ENCODE measurements around the gene MAN2A2. TPM values are rescaled to one million over a fixed set of nuclear protein-coding genes. Genes with fewer than 3 reads are reported as not detected.

MAN2A2 gene
- total RNA-seq, 1 donor from 2014 or later = 8.4 TPM

- no peak for FAIRE-seq
Observed at GRCh38 chr15:90863987-90864386, 39.1 kb upstream of the MAN2A2 start.

GRCh38 chr15:90864507-90864906 is 38.6 kb upstream of the MAN2A2 start:
- Histone ChIP-seq H3K27me3 (ENCODE audit: control insufficient read depth, insufficient read depth, low read length) (no peaks in the 10 kb centered on the region), H3K4me3 (ENCODE audit: low read depth, low read length) (no peak overlapping the region), H3K36me3 (ENCODE audit: control insufficient read depth, insufficient read depth, low read length) (no peaks in the 10 kb centered on the region)
- no peak for TF ChIP-seq CTCF (IDR thresholded peaks at IDR 0.05; ENCODE audit: insufficient read depth, low read length, severe bottlenecking)
- no peak for FAIRE-seq
- DNase-seq (ENCODE audit: low read depth) = no peak

More at GRCh38 chr15:90863987-90864386, 39.1 kb upstream of the MAN2A2 start:
- DNase-seq (ENCODE audit: low read depth) = peak; percentile 31
- no peak overlapping the region for H3K4me3 ChIP-seq (ENCODE audit: low read depth, low read length)
- no peaks in the 10 kb centered on the region for H3K36me3 ChIP-seq (ENCODE audit: control insufficient read depth, insufficient read depth, low read length)
- H3K27me3 ChIP-seq (ENCODE audit: control insufficient read depth, insufficient read depth, low read length) = no peaks in the 10 kb centered on the region
- TF ChIP-seq CTCF (IDR thresholded peaks at IDR 0.05; ENCODE audit: insufficient read depth, low read length, severe bottlenecking) = no peak

DNA sequence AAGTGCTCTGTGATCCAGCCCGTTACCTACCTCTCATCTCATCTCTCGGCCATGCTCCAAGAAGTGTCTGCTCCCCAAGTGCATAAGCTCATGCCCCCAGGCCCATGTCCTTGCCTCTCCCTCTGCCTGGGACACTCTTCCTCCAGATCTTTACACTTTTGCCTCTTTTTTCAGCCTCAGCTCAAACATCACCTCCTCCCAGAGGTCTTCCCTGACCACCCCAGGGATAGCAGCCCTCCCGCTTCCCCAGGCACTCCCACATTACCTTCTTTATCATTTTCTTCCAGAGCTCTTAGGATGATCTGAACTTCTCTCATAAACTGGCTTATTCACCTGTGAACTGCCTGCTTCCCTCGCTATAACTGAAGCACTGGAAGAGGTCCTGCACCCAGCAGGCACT is 37.4 kb upstream of the MAN2A2 start:
- Histone ChIP-seq H3K27me3 (ENCODE audit: control insufficient read depth, insufficient read depth, low read length) (no peaks in the 10 kb centered on the region), H3K4me3 (ENCODE audit: low read depth, low read length) (no peak overlapping the region), H3K36me3 (ENCODE audit: control insufficient read depth, insufficient read depth, low read length) (no peaks in the 10 kb centered on the region)
- FAIRE-seq (no peak), DNase-seq (ENCODE audit: low read depth) (no peak)
- TF ChIP-seq CTCF (IDR thresholded peaks at IDR 0.05; ENCODE audit: insufficient read depth, low read length, severe bottlenecking) = no peak

DNA sequence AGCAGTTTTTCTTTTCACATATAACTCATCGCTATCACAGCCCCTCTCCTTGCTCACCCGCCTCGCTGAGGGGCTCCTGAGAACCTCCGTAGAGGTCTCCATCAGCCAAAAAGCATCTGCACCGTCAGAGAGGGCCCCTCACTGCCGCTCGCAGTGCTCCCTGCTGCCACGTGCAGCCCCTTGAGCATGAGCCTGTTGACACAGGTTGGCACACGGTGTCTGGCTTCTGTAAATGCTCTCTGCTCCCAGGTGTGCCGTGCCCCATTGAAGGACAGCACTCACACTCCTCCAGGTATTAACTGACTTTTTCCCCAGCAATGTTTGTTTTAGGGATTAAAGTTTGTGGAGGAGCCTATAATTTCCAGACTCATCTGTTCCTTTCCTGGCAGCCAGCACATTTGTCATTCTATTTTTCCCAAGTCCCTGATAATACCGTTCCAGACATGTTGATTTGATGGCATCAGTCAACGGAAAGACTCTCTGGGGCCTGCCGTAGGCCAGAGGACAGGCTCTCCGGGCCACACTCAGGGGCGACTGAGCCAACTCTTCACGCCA is 36.9 kb upstream of the MAN2A2 start:
- H3K4me3 ChIP-seq (ENCODE audit: low read depth, low read length) = no peak overlapping the region
- TF ChIP-seq CTCF (IDR thresholded peaks at IDR 0.05; ENCODE audit: insufficient read depth, low read length, severe bottlenecking) = no peak
- H3K36me3 ChIP-seq (ENCODE audit: control insufficient read depth, insufficient read depth, low read length) = no peaks in the 10 kb centered on the region
- DNase-seq (ENCODE audit: low read depth) (no peak), FAIRE-seq (no peak)
- no peaks in the 10 kb centered on the region for H3K27me3 ChIP-seq (ENCODE audit: control insufficient read depth, insufficient read depth, low read length)

DNA sequence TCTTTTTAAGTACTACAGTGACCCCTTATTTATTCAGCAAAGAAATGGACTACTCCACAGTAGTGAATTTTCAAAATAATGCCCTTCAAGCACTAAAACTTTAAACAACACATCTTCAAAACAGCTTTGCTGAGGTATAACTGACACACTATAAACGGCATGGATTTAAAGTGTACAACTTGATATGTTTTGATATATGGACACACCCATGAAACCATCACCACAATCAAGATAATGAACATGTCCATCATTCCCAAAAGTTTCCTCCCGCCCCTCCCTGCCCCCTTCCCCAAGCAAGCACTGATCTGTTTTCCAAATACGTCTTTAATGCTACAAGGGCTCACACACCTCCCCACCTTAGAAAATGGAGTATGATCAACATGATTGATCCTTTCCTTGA is 36.3 kb upstream of the MAN2A2 start:
- TF ChIP-seq CTCF (IDR thresholded peaks at IDR 0.05; ENCODE audit: insufficient read depth, low read length, severe bottlenecking) = no peak
- FAIRE-seq (no peak), DNase-seq (ENCODE audit: low read depth) (no peak)
- no peaks in the 10 kb centered on the region for H3K27me3 ChIP-seq (ENCODE audit: control insufficient read depth, insufficient read depth, low read length)
- no peak overlapping the region for H3K4me3 ChIP-seq (ENCODE audit: low read depth, low read length)
- H3K36me3 ChIP-seq (ENCODE audit: control insufficient read depth, insufficient read depth, low read length) = no peaks in the 10 kb centered on the region

DNA sequence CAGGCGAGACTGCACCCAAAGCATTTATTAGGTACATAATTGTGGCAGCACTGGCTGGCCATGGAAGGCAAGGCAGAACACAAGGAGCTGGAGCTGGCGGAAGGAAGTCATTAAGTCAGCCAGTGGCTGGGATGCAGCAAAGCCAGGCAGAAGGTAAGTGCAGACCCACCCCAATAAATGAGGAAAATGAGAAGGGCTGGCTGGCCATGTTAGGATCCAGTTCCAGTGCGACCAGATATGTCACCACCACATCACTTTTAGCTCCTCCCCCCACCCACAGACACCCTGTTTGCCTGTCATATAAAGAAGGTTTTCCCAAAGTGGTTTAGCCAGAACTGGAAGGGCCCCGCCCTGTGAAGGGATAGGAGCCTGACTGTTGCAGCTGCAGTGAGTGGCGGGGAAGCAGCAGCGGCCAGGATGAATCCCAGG is 34.8 kb upstream of the MAN2A2 start, which contains the start of gene FURIN:
TSS of gene FURIN (plus strand) at position 328 of the 429 bp plus-strand sequence. CDS start 7,153 bp downstream, outside the sequence.
- Histone ChIP-seq H3K4me3 (ENCODE audit: low read depth, low read length) (no peak within 1 kb of the TSS), H3K27me3 (ENCODE audit: control insufficient read depth, insufficient read depth, low read length) (no peaks in the 10 kb centered on the region), H3K36me3 (ENCODE audit: control insufficient read depth, insufficient read depth, low read length) (no peaks in the 10 kb centered on the region)
- no peak for FAIRE-seq
- TF ChIP-seq CTCF (IDR thresholded peaks at IDR 0.05; ENCODE audit: insufficient read depth, low read length, severe bottlenecking) = no peak
- peak; percentile 68 for DNase-seq (ENCODE audit: low read depth)
